ENCODE data around the gene GABPB2. TPM values are rescaled to one million over a fixed set of nuclear protein-coding genes. Genes with fewer than 3 reads are reported as not detected.

Gene GABPB2
- total RNA-seq, 1 donor from 2014 or later, result 11.9 TPM

DNA sequence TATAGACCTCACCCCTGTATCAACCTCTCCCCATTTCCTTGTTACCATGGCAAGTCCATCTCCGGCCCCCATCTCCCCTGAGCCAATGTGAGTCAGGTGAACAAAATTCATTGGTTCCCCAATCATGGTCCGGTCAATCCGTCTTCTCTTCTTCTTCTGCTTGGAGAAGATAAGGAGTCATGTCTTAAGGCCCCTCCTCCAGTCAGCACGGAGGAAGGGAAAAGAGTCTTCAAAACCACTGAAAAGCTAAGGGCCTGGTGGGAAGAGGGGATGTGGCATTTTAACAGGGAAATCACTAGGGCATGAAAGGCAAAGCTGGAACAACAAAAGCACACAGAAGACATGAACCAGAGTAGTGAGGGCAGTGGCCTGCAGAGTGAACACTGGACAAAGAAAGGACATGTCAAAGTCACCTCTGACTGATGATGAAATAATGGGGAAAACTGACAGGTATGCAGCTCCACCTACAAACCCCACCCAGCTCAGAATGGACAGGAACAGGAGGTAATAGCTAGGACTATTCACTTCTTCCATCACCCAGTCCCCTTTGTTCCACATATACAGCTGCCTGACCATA is 15.5 kb upstream of the GABPB2 start:
- H3K27me3 Mint-ChIP-seq (ENCODE audit: low read depth), result no peaks in the 10 kb centered on the region
- peaks cover 17% of the 10 kb centered on the region for H3K36me3 Mint-ChIP-seq
- H3K27ac Mint-ChIP-seq, result no peak overlapping the region
- TF ChIP-seq, protein P1, sequence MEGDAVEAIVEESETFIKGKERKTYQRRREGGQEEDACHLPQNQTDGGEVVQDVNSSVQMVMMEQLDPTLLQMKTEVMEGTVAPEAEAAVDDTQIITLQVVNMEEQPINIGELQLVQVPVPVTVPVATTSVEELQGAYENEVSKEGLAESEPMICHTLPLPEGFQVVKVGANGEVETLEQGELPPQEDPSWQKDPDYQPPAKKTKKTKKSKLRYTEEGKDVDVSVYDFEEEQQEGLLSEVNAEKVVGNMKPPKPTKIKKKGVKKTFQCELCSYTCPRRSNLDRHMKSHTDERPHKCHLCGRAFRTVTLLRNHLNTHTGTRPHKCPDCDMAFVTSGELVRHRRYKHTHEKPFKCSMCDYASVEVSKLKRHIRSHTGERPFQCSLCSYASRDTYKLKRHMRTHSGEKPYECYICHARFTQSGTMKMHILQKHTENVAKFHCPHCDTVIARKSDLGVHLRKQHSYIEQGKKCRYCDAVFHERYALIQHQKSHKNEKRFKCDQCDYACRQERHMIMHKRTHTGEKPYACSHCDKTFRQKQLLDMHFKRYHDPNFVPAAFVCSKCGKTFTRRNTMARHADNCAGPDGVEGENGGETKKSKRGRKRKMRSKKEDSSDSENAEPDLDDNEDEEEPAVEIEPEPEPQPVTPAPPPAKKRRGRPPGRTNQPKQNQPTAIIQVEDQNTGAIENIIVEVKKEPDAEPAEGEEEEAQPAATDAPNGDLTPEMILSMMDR (IDR thresholded peaks at IDR 0.05; ENCODE audit: unreplicated experiment), result no peak
- no peak for DNase-seq (ENCODE audit: low spot score in 2 of 2, unreplicated experiment in 2 of 2)
- H3K4me3 Mint-ChIP-seq, result no peak overlapping the region
- peaks cover 31% of the 10 kb centered on the region for H3K4me1 Mint-ChIP-seq
- H3K9me3 Mint-ChIP-seq, result no peaks in the 10 kb centered on the region

DNA sequence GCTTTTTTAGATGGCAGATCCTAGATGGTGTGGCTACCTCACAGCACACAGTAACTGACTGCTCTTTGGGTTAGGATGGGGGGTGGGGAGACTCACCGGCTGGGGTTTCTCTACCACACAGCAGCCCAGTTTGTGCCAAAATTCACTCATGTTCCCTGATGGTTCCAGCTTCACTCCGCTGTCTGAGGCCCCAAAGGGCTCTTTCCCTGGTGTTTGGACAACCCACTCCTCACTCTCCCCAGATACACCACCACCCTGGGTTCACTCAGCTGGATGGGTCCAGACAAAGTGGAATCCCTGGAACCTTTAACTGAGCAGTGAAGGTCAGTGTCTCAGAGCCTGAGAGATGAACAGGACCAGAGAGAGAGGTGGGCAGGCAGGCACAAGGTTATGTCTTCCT is 15.0 kb upstream of the GABPB2 start:
- no peak for DNase-seq (ENCODE audit: low spot score in 2 of 2, unreplicated experiment in 2 of 2)
- H3K4me3 Mint-ChIP-seq, result no peak overlapping the region
- TF ChIP-seq, protein P1 (IDR thresholded peaks at IDR 0.05; ENCODE audit: unreplicated experiment), result no peak
- H3K4me1 Mint-ChIP-seq, result peaks cover 33% of the 10 kb centered on the region
- H3K27ac Mint-ChIP-seq, result no peak overlapping the region
- no peaks in the 10 kb centered on the region for H3K27me3 Mint-ChIP-seq (ENCODE audit: low read depth)
- no peaks in the 10 kb centered on the region for H3K9me3 Mint-ChIP-seq
- H3K36me3 Mint-ChIP-seq, result peaks cover 17% of the 10 kb centered on the region

DNA sequence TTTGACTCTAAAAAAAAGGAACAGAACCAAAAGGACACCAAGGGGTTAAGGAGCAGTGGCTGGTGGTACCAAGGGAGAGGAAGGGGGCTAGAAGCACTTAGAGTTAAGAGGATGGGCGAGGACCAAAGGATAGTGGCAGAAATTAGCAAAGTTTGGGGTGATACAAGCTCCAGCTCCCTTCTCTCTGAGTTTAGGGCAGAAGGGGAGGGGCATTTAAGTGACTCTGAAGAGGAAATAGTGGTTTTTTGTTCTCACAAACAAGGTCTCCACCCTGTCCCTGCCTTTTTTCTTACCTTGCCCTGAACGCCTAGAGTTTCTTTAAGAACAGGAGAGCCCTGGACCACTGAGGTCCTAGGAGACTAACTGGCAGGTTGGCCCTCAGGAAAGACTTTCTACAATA is 14.4 kb upstream of the GABPB2 start:
- Mint-ChIP-seq H3K36me3 (peaks cover 17% of the 10 kb centered on the region), H3K9me3 (no peaks in the 10 kb centered on the region), H3K4me1 (peaks cover 39% of the 10 kb centered on the region), H3K4me3 (no peak overlapping the region), H3K27me3 (ENCODE audit: low read depth) (no peaks in the 10 kb centered on the region), H3K27ac (peak overlapping the region; percentile 77)
- TF ChIP-seq, protein P1 (IDR thresholded peaks at IDR 0.05; ENCODE audit: unreplicated experiment), result no peak
- no peak for DNase-seq (ENCODE audit: low spot score in 2 of 2, unreplicated experiment in 2 of 2)

DNA sequence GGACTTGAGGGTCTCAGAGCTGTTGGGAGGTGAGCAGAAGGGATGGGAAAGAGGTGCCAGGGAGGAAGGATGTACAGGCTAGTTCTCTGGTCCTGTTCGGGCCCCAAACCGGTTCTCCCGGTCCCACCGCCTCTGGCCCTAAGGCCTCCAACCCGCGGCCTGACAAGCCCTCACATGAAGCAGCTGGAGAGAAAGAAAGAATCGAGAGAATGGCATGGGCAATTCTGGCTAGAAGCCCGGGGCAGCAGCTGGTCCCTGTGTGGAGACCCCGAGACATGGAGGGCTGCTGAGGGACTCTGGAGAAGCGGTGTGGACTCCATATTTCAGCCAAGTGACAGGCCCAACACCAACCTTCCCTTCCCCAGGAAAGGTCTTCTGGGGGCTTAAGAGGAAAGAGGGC is 11.9 kb upstream of the GABPB2 start:
- Mint-ChIP-seq H3K4me1 (peaks cover 56% of the 10 kb centered on the region), H3K4me3 (peak overlapping the region; percentile 96), H3K36me3 (peaks cover 11% of the 10 kb centered on the region)

DNA sequence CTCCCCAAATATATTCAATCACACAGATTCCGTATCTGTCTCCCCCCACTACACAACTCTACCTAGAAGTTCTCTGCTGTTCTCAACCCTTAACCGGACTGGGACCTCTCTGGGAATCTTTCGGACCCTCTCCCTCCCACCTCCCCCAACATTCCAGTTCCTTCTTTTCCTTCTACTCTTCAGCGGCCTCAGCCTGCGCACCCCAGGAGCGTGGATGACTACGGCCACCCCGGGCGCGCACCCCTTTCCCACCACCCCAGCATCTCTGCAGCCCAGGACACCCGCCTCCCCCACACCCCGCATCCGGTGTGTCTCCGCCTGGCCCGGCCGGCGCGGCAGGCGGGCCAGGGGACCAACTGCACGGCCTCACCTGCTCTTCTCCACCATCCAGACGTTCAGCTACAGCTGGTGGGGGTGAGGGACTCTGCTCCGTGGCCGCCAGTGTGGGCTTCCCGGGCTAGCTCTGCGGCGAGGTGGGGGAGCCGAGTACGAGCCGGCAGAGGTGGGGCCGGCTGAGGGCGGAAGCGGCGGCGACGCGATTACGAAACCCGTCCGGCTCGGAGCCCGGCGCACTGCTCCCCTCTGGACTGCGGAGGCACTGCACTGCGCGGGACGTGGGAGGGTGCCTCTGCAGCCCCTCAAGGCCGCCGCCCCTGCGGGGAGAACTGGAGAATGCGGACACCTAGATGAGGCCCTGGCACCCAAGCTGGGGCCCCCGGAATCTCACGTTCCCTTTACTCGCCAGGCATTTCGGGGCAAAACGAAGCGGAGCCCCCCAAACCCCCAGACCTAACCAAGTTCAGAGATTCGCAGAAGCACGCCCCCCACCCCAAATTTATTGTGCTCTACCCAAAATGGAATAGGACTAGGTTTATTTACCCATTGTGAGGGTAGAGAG is 11.2 kb upstream of the GABPB2 start, which contains the start of gene CDC42SE1:
Gene CDC42SE1 (minus strand): TSS at position 514 of the 898 bp plus-strand sequence. CDS start 3,892 bp downstream, outside the sequence.
- Mint-ChIP-seq H3K27me3 (ENCODE audit: low read depth) (no peaks in the 10 kb centered on the region), H3K27ac (peak within 1 kb of the TSS; percentile 98), H3K4me1 (peaks cover 56% of the 10 kb centered on the region), H3K36me3 (peaks cover 11% of the 10 kb centered on the region), H3K4me3 (peak within 1 kb of the TSS; percentile 96), H3K9me3 (no peaks in the 10 kb centered on the region)
- DNase-seq (ENCODE audit: low spot score in 2 of 2, unreplicated experiment in 2 of 2), result peak; percentile 74 to 85
- TF ChIP-seq, protein P1 (IDR thresholded peaks at IDR 0.05; ENCODE audit: unreplicated experiment), result peak; percentile 70

More for the DNA sequence above, 11.9 kb upstream of the GABPB2 start:
- no peaks in the 10 kb centered on the region for H3K9me3 Mint-ChIP-seq
- H3K27ac Mint-ChIP-seq, result peak overlapping the region; percentile 98
- DNase-seq (ENCODE audit: low spot score in 2 of 2, unreplicated experiment in 2 of 2), result peak; percentile 63 to 79
- TF ChIP-seq, protein P1 (IDR thresholded peaks at IDR 0.05; ENCODE audit: unreplicated experiment), result no peak
- H3K27me3 Mint-ChIP-seq (ENCODE audit: low read depth), result no peaks in the 10 kb centered on the region

Measured in mesothelial cell of epicardium (in vitro differentiated cells).